Fibroblast of lung (primary cell): ENCODE results near the gene NFKBIL1. TPM values are rescaled to one million over a fixed set of nuclear protein-coding genes. Genes with fewer than 3 reads are reported as not detected.
A peak's percentile ranks its signal among the peaks of the same experiment; 100 is the strongest.

Source experiments
- DNase-seq, 2 donors: peaks; one replicate each; pipeline versions ENCODE4 v3.0.0 to v3.0.0-alpha.2; 2010; ENCODE audit warnings: low read depth in 2 of 2
- H2AFZ ChIP-seq: 2 replicates; pipeline ENCODE4 v1.5.1; 2012; ENCODE audit warnings: low read length, control low read depth, inconsistent platforms
- H3K27ac ChIP-seq: 2 replicates; pipeline ENCODE4 v1.5.1; 2011; ENCODE audit warnings: low read length, control low read depth; ENCODE audit not compliant: insufficient read depth
- H3K27me3 ChIP-seq: 2 replicates; pipeline ENCODE4 v1.5.1; 2011; ENCODE audit warnings: mild to moderate bottlenecking, low read length; ENCODE audit not compliant: control insufficient read depth, insufficient read depth
- H3K36me3 ChIP-seq: 2 replicates; pipeline ENCODE4 v1.5.1; 2011; ENCODE audit warnings: low read length; ENCODE audit not compliant: control insufficient read depth, insufficient read depth
- H3K4me1 ChIP-seq: 2 replicates; pipeline ENCODE4 v1.5.1; 2011; ENCODE audit warnings: low read length; ENCODE audit not compliant: control insufficient read depth, insufficient read depth; ENCODE audit errors: extremely low read depth
- H3K4me2 ChIP-seq: 2 replicates; pipeline ENCODE4 v1.5.1; 2011; ENCODE audit warnings: low read length, control low read depth; ENCODE audit not compliant: insufficient read depth; ENCODE audit errors: extremely low read depth
- H3K4me3 ChIP-seq, 4 experiments: fragments of 200-600 bp in 1 of 4; sonication (generic) in 1 of 4; replicated peaks in 1 of 4; 2 replicates each; pipeline ENCODE4 v1.5.1; 2011 to 2016; ENCODE audit warnings: low read length in 4 of 4, low read depth in 3 of 4, mild to moderate bottlenecking in 3 of 4, control low read depth in 2 of 4, inconsistent platforms in 1 of 4, mixed read lengths in 1 of 4; ENCODE audit not compliant: insufficient read depth in 1 of 4; ENCODE audit errors: control extremely low read depth in 1 of 4
- H3K79me2 ChIP-seq: 2 replicates; pipeline ENCODE4 v1.5.1; 2012; ENCODE audit warnings: mild to moderate bottlenecking, low read length, inconsistent platforms; ENCODE audit not compliant: control insufficient read depth, insufficient read depth
- H3K9ac ChIP-seq: 2 replicates; pipeline ENCODE4 v1.5.1; 2011; ENCODE audit warnings: mild to moderate bottlenecking, low read length, control low read depth; ENCODE audit not compliant: insufficient read depth
- H3K9me3 ChIP-seq: 2 replicates; pipeline ENCODE4 v1.5.1; 2012; ENCODE audit warnings: low read depth, low read length; ENCODE audit not compliant: control insufficient read depth, insufficient read depth
- H4K20me1 ChIP-seq: 2 replicates; pipeline ENCODE4 v1.5.1; 2011; ENCODE audit warnings: low read length; ENCODE audit not compliant: control insufficient read depth, insufficient read depth; ENCODE audit errors: extremely low read depth
- EZH2 ChIP-seq: IDR thresholded peaks from 2 replicates; pipeline ENCODE4 v1.5.1; 2012; ENCODE audit warnings: low read length, control low read depth, mild to moderate bottlenecking; ENCODE audit errors: missing control alignments
- polyA plus RNA-seq, 2 donors: library from polyadenylated mRNA; depleted of rRNA in 1 of 2; stranded (reverse) in 1 of 2; unstranded in 1 of 2; fragments of >200 nt; gene quantifications; 2 replicates each; pipeline ENCODE4 v1.2.1, GENCODE V29; 2011 to 2012; ENCODE audit warnings: missing spikeins in 1 of 2
- total RNA-seq: library from RNA; depleted of rRNA; stranded (reverse); fragments of >200 nt; gene quantifications from 2 replicates; pipeline ENCODE4 v1.2.1, GENCODE V29; 2014
- TF ChIP-seq, protein P1 (sequence below), 2 donors: IDR thresholded peaks in 1 of 2; conservative IDR thresholded peaks in 1 of 2; 1 replicate in 1 of 2; 2 replicates in 1 of 2; pipeline ENCODE4 v1.5.1; 2011 to 2012; ENCODE audit warnings: low read length in 2 of 2, control low read depth in 1 of 2, inconsistent platforms in 1 of 2, low read depth in 1 of 2, mild to moderate bottlenecking in 1 of 2

The NFKBIL1 gene
- total and polyA plus RNA-seq, 2 donors (not counting 1 experiment from before 2014, with no cell fraction given), result 5.1 to 44.3 TPM

DNA sequence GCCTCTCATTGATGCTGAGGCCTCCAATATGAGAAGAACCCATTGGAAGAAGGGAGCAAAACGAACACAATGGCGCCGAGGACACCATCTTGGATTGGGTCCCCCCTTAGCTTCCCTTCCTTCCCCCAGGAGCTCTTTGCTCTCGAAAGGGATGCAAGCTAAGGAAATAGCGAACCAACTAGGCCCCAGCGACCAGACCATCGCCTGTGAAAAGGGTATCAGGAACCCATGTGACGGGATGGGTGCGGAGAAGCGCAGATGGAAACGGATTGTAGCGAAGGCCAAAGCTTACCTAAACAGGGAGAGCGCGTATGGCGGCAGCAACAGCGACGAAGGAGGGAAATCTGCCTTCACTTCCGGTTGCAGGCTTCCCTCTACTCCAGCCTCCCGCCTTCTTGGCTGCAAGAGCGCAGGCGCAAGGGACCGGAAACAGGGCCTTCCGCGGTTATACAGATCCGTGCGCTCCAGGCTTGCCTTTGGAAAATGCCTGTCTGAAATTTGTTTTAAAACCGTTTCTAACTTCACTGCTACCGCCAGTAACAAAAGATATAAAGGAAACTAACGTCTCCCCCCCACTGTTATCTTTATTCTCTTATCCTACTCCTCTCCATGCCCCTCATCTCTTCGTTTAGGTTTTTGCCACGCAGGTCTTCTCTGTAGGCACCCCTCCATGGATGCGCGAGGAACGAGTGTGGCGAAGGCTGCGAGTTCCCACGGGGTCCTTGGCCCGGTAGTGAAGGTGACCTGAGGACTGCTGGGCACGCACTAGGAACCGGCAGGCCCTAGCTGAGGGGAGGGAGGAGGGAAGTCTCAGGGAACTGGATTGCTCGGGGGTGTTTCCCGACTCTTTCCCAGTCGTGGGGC is 5.5 kb upstream of the NFKBIL1 start, which contains the start of gene DDX39B:
DDX39B (minus strand) TSS at position 346 of the 864 bp plus-strand sequence. CDS start 1,471 bp downstream, outside the sequence.
- Histone ChIP-seq H3K4me3 (peak within 1 kb of the TSS; percentile 74 to 96 (median 88)), H3K4me2 (peak within 1 kb of the TSS; percentile 97), H3K27me3 (no peaks in the 10 kb centered on the region), H3K79me2 (peaks cover 49% of the 10 kb centered on the region), H2AFZ (peak within 1 kb of the TSS; percentile 70), H3K27ac (peak within 1 kb of the TSS; percentile 96), H3K36me3 (peaks cover 12% of the 10 kb centered on the region), H4K20me1 (peaks cover 1% of the 10 kb centered on the region), H3K9me3 (no peaks in the 10 kb centered on the region), H3K4me1 (peaks cover 7% of the 10 kb centered on the region), H3K9ac (peak within 1 kb of the TSS; percentile 82)
- DNase-seq, result peak; percentile 96 to 99
- TF ChIP-seq, protein P1, sequence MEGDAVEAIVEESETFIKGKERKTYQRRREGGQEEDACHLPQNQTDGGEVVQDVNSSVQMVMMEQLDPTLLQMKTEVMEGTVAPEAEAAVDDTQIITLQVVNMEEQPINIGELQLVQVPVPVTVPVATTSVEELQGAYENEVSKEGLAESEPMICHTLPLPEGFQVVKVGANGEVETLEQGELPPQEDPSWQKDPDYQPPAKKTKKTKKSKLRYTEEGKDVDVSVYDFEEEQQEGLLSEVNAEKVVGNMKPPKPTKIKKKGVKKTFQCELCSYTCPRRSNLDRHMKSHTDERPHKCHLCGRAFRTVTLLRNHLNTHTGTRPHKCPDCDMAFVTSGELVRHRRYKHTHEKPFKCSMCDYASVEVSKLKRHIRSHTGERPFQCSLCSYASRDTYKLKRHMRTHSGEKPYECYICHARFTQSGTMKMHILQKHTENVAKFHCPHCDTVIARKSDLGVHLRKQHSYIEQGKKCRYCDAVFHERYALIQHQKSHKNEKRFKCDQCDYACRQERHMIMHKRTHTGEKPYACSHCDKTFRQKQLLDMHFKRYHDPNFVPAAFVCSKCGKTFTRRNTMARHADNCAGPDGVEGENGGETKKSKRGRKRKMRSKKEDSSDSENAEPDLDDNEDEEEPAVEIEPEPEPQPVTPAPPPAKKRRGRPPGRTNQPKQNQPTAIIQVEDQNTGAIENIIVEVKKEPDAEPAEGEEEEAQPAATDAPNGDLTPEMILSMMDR (conservative IDR thresholded peaks at IDR 0.05 in 1 of 2, IDR thresholded peaks at IDR 0.05 in 1 of 2; ENCODE audit: low read depth in 1 of 2, low read length in 2 of 2), result no peak
- no peak for TF ChIP-seq EZH2

GRCh38 chr6:31543639-31544038 is 3.8 kb upstream of the NFKBIL1 start:
- peaks cover 40% of the 10 kb centered on the region for H3K79me2 ChIP-seq

DNA sequence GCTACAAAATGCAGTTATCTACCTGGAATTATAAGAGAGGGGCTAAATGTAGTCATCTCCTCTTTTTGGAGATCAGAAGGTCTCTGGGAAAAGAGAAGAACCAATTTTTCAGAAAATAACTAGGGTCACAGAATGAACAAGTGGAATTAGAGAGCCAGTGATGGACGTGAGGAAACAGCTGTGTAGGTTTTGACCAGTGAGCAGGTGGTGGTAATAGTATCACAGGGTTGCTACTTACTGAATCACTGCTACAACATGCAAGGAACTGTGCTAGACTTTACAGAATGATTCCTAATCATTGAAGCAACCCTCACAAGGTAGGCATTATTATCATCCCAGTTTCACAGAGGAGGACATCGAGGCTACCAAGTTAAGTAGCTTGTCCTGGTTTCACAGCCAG is 2.7 kb upstream of the NFKBIL1 start:
- Histone ChIP-seq H3K9me3 (no peaks in the 10 kb centered on the region), H3K4me3 (no peak overlapping the region), H3K4me1 (peaks cover 6% of the 10 kb centered on the region), H3K4me2 (no peak overlapping the region), H2AFZ (no peak overlapping the region), H3K79me2 (peaks cover 30% of the 10 kb centered on the region), H4K20me1 (no peaks in the 10 kb centered on the region), H3K36me3 (no peaks in the 10 kb centered on the region), H3K27me3 (no peaks in the 10 kb centered on the region), H3K9ac (no peak overlapping the region), H3K27ac (no peak overlapping the region)
- no peak for DNase-seq
- TF ChIP-seq EZH2, result no peak
- TF ChIP-seq, protein P1 (conservative IDR thresholded peaks at IDR 0.05 in 1 of 2, IDR thresholded peaks at IDR 0.05 in 1 of 2; ENCODE audit: low read depth in 1 of 2, low read length in 2 of 2), result no peak

More at GRCh38 chr6:31543639-31544038, 3.8 kb upstream of the NFKBIL1 start:
- Histone ChIP-seq H3K27ac (no peak overlapping the region), H3K4me2 (no peak overlapping the region), H3K36me3 (peaks cover 4% of the 10 kb centered on the region), H2AFZ (no peak overlapping the region), H3K4me1 (peaks cover 13% of the 10 kb centered on the region), H3K27me3 (no peaks in the 10 kb centered on the region), H3K9ac (no peak overlapping the region), H3K4me3 (no peak overlapping the region), H3K9me3 (no peaks in the 10 kb centered on the region), H4K20me1 (peaks cover 1% of the 10 kb centered on the region)
- TF ChIP-seq, protein P1 (conservative IDR thresholded peaks at IDR 0.05 in 1 of 2, IDR thresholded peaks at IDR 0.05 in 1 of 2; ENCODE audit: low read depth in 1 of 2, low read length in 2 of 2), result no peak
- TF ChIP-seq EZH2, result no peak
- DNase-seq, result no peak
